Mesothelial cell of epicardium (in vitro differentiated cells): ENCODE results near the gene TAS1R3. TPM values are rescaled to one million over a fixed set of nuclear protein-coding genes. Genes with fewer than 3 reads are reported as not detected.

Source experiments
- DNase-seq, 2 experiments: peaks; one replicate each; pipeline ENCODE4 v3.0.0; 2021; ENCODE audit warnings: low spot score in 2 of 2; ENCODE audit not compliant: unreplicated experiment in 2 of 2
- H3K27ac Mint-ChIP-seq: 2 replicates; pipeline ENCODE4 v1.8.0; 2021; ENCODE audit warnings: mixed read lengths
- H3K27me3 Mint-ChIP-seq: 2 replicates; pipeline ENCODE4 v1.8.0; 2021; ENCODE audit warnings: low read depth, mixed read lengths
- H3K36me3 Mint-ChIP-seq: 2 replicates; pipeline ENCODE4 v1.8.0; 2021; ENCODE audit warnings: mixed read lengths
- H3K4me1 Mint-ChIP-seq: 2 replicates; pipeline ENCODE4 v1.8.0; 2021; ENCODE audit warnings: mixed read lengths
- H3K4me3 Mint-ChIP-seq: 2 replicates; pipeline ENCODE4 v1.8.0; 2021; ENCODE audit warnings: mild to moderate bottlenecking, moderate library complexity, mixed read lengths
- H3K9me3 Mint-ChIP-seq: 2 replicates; pipeline ENCODE4 v1.8.0; 2021; ENCODE audit warnings: mixed read lengths
- CTCF ChIP-seq: fragments of 200-600 bp; sonication (generic); IDR thresholded peaks from one replicate; pipeline ENCODE4 v1.5.0; 2021; ENCODE audit warnings: antibody characterized with exemption; ENCODE audit not compliant: unreplicated experiment
- total RNA-seq: library from RNA; stranded (reverse); gene quantifications from 3 replicates; pipeline ENCODE4 v1.2.1, GENCODE V29; 2021

Gene TAS1R3
- total RNA-seq, 1 donor from 2014 or later, result 0.98 TPM

DNA sequence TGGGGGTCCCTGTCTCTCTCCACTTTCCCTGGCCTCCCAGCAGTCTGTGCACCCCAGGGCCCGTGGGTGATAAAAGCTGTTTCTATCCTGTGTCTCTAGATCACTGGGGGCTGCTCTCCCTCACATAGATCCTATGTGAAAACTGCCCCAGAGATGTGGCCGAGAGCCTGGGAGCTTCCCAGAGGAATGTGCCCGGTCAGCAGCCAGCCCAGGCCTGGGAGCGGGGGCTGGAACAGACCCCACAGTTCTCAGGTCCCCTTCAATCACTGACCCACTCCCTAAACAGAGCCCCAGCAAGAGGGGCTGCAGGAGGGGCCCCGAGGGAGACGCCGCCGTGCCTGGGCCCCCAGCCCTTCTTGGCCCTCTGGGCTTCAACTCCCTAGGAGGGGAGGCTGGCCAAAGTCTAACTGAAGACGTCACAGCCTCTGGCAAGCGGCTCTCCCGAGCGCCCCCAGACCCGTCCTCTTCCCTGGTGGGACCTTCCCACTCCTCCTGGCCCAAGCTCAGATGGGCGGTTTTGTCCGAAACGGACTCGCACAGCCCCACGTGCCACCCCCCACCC lies 26.9 kb downstream of the TAS1R3 start:
- no peak for TF ChIP-seq CTCF
- peak in 1 of 2 experiments; percentile 34 for DNase-seq
- Mint-ChIP-seq H3K4me1 (peaks cover 38% of the 10 kb centered on the region), H3K4me3 (peak overlapping the region; percentile 78), H3K9me3 (no peaks in the 10 kb centered on the region), H3K27me3 (peaks cover 2% of the 10 kb centered on the region), H3K36me3 (no peaks in the 10 kb centered on the region), H3K27ac (peak overlapping the region; percentile 94)

DNA sequence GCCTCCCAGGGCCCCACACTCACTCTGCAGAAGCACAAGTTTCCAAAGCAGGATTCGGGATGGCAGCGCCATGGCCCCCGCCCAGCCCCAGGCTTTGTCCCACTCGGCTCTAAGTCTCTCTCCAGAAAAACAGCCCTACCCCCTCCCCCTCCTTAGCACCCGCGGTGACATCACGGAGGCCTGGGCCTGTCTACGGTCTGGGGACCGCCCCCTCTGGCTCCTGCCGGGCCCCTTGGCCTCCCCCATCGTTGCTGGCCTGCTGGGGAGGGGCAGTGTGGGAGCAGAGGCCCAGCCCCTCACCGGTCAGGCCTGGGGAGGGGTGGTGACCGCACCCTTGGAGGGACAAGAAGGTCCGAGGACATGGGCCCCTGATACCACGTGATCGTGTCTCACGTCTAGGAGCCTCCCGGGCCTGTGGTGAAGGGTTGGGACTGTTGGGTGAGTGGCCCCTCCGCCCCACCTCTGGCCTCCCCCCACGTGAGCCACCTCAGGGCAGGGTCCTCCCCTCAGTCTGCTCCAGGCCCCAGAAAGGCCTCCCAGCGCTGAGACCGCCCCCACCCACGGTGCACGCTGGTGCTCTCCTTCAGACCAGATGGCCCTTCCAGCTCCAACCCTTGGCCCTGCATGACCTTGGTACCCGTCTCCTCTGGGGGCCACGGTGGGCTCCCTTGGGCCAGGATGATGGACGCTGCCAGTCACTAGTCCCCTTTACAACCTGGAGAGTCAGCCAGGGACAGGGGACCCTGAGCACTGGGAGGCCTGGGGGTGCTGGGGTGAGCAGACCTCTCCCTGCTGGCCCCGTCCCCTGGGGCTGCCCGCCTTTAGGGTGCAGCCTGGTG lies 27.6 kb downstream of the TAS1R3 start, which contains the start of gene MXRA8:
MXRA8 (minus strand) TSS at position 123 of the 839 bp plus-strand sequence; CDS start at position 72, 51 bp downstream.
- Mint-ChIP-seq H3K36me3 (no peaks in the 10 kb centered on the region), H3K4me3 (peak within 1 kb of the TSS; percentile 78), H3K9me3 (no peaks in the 10 kb centered on the region), H3K27me3 (peaks cover 2% of the 10 kb centered on the region), H3K4me1 (peaks cover 38% of the 10 kb centered on the region), H3K27ac (peak within 1 kb of the TSS; percentile 94)
- DNase-seq, result peak in 1 of 2 experiments; percentile 54
- TF ChIP-seq CTCF, result no peak

- no peak for TF ChIP-seq CTCF
- peak overlapping the region; percentile 94 for H3K27ac Mint-ChIP-seq
- peaks cover under 1% of the 10 kb centered on the region for H3K27me3 Mint-ChIP-seq
These were observed 28.2 kb downstream of the TAS1R3 start for GRCh38 chr1:1359308-1359663.

GRCh38 chr1:1359664-1360468 lies 28.8 kb downstream of the TAS1R3 start:
- H3K27me3 Mint-ChIP-seq, result no peaks in the 10 kb centered on the region
- H3K9me3 Mint-ChIP-seq, result no peaks in the 10 kb centered on the region
- TF ChIP-seq CTCF, result no peak
- H3K36me3 Mint-ChIP-seq, result no peaks in the 10 kb centered on the region
- H3K27ac Mint-ChIP-seq, result peak overlapping the region; percentile 94
- peaks cover 35% of the 10 kb centered on the region for H3K4me1 Mint-ChIP-seq
- H3K4me3 Mint-ChIP-seq, result peak overlapping the region; percentile 78
- DNase-seq, result peak in 1 of 2 experiments; percentile 21

More at GRCh38 chr1:1359308-1359663, 28.2 kb downstream of the TAS1R3 start:
- peak in 1 of 2 experiments; percentile 21 for DNase-seq
- Mint-ChIP-seq H3K4me3 (peak overlapping the region; percentile 78), H3K4me1 (peaks cover 35% of the 10 kb centered on the region), H3K9me3 (no peaks in the 10 kb centered on the region), H3K36me3 (no peaks in the 10 kb centered on the region)

DNA sequence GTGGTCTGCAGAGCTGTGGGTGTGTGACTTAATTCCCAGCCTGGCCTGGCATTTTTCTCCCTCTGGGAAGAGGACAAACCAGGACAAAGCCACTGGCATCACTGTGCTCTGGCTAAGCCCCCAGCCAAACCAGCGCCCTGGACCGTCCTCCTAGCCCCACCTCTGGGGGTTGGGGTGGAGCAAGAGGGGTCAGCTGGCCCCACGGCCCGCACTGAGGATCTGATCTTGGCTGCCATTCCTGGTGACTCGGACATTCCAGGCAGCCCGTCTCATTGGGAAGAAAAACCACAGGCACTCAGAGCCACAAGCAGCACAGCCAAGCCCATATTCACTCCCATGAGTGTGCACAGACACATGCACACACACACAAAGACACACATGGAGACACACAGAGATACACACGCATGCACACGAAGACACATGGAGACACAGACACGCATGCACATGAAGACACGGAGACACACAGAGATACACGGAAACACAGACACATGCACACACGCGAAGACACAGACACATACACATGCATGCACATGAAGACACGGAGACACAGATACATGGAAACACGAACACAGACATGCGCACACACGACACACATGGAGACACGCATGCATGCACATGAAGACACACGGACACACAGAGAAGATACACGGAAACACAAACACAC lies 29.6 kb downstream of the TAS1R3 start:
- H3K27me3 Mint-ChIP-seq, result no peaks in the 10 kb centered on the region
- peak overlapping the region; percentile 70 for H3K27ac Mint-ChIP-seq
- H3K36me3 Mint-ChIP-seq, result no peaks in the 10 kb centered on the region
- H3K9me3 Mint-ChIP-seq, result no peaks in the 10 kb centered on the region
- peaks cover 35% of the 10 kb centered on the region for H3K4me1 Mint-ChIP-seq
- no peak for TF ChIP-seq CTCF
- no peak overlapping the region for H3K4me3 Mint-ChIP-seq
- no peak for DNase-seq
